Adipose tissue (tissue), 3 donors: Measurements from ENCODE around the gene FOXD1. TPM values are rescaled to one million over a fixed set of nuclear protein-coding genes. Genes with fewer than 3 reads are reported as not detected.

Source experiments
- H3K27ac ChIP-seq: one replicate; pipeline ENCODE4 v1.5.1; 2013; ENCODE audit warnings: low read depth, low read length
- WGBS, 3 donors: extraction: QIAGEN DNeasy Blood & Tissue Kit; methylation state at CpG; one replicate each; pipeline ENCODE4 v1.1.7; 2013; 5-methylcytosine and 5-hydroxymethylcytosine counted together
- polyA plus RNA-seq, 3 donors: library from polyadenylated mRNA; stranded (reverse); fragments of 200-250 nt; gene quantifications; one replicate each; pipeline ENCODE4 v1.2.3, GENCODE V29; 2013
- donor health status: healthy with polysubstance abuse.
- donor health status: Bipolar disorder and iron deficiency.
- donor health status: healthy.

FOXD1 gene
- polyA plus RNA-seq, 3 donors, result 0.05 to 0.34 (median 0.31) TPM

DNA sequence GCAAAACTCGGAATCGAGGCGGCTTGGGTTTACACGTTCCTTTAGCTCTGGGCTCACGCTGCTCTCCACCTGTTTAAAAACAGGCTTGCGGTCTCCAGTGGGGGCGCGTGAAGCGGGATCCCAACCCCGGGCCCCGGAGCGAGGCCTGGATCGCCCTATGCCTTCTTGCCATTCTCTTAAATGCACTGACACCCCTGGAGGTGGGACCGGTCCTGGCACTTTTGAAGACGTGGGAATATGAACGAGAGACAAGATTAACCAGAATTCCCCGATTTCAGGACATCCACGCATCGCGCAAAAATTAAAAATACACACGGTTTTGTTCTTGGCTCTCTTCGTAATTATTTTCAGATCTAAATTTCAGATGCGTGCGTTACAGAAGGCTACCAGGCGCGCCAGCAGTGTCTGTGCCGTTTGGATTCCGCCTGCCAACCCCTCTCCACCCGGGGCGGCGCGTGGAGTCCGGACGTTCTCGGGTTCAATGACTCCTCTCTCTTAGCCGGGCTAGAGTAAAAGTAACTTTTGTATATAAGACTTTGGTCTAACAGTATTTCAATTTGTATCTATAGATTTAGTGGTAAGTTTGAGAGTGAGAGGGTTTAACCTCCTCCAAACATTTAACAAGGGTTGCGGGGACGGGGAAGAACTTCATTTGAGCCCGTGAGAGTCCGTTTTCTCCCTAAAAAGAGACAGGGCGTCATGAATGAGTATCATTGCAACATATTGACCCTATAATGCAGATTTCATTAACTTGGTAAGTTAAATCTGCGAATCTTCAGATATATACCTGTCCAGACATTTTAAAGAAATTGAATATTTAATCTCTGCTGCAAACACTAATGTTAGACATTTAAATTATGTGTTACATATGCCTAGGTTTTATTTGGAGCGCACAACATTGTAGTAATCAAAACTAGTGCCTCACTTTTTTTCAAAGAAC is 3.8 kb downstream of the FOXD1 start:
- WGBS, 3 donors, result 14 to 17% (median 15%) methylated on average over 43 of the region's 43 CpGs
- no peak overlapping the region for H3K27ac ChIP-seq

DNA sequence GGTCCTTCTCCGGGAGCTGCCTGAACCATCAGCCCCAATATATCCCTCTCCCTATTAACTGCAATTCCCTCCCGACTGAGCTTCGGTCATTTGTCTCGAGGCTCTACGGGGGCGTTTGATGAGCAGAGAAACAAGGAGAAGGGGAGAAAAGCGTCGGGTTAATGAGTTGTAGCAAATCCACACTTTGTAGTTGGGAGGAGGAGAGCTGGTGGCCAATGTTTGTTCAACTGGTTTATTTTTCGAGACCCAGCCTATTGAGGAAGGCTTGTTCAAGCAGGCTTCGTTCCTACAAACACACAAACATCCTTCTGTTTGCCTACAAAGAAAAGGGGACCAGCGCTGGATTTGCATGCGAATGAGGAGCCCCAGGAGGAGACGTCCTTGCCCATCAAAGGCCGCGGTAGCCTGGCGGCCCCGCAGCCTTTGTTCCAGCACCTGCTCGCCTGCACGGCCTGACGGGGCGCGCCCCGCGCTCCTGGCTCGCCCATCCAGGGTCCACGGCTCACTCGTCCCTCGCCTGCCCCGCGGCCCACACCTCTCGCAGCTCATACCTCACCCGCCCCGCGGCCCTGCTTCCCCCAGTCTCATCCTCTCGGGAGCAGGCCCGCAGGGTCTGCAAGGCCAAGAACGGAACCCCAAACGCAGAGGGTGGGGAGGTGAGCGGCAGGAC is 4.6 kb downstream of the FOXD1 start:
- WGBS, 3 donors, result 10% methylated on average over 39 of the region's 39 CpGs
- H3K27ac ChIP-seq, result no peak overlapping the region

DNA sequence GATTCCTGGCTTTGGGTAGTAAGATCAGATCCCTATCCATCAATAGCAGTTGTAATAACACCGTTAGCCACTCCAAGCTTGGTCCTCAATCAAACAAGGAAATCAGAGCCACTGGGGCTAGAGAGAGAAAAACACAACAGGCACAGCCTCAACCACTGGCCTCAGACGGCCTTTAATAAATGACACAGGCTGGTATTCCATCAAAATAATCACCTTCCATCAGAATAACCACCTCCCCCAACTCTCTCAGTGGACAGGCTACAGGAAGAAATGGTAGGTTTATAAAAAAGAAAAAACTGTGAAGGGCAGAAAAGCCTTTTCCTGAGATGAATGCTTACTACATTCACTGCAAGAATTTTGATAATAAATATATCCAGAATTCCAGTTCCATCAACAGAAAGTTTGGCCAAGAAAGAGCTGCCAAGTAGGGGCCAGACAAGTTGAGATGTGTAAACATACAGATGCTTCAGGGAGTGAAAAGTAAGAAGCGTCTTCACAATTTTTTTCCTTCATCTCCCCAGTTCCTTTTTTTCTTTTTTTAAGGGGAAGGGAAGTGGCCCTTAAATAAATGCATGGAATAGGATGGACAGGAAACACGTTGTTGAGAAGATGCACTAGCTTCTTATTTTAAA is 5.5 kb downstream of the FOXD1 start:
- no peak overlapping the region for H3K27ac ChIP-seq
- 25 to 35% (median 30%) methylated on average over 4 of the region's 4 CpGs for WGBS, 3 donors

DNA sequence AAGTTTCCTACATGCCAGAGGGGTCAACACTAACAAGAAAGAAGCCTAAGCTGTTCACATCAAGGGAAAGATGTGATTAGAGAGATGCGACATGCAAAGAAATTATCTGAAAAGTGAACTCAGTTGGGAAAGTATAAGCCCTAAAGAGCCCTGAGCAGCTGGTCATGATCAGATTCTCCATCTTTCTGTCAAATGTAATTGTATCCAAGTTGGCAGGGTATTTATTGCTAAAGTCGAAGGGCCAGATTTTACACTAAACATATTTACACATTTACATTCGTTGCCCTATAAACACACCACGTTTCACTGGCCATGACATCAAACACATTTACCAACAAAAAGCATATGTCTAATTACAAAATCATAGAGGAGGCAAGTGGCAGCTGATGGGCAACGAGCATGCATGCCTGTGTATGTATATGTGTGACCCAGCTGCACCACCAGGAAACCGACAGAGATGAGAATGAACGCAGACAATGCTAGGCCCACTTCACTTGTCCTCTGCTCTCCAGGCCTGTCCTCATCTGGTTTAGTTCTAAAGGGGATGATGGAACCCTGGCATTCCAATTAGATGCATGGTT is 6.3 kb downstream of the FOXD1 start:
- WGBS, 3 donors, result 24 to 35% (median 25%) methylated on average over 7 of the region's 7 CpGs
- no peak overlapping the region for H3K27ac ChIP-seq

DNA sequence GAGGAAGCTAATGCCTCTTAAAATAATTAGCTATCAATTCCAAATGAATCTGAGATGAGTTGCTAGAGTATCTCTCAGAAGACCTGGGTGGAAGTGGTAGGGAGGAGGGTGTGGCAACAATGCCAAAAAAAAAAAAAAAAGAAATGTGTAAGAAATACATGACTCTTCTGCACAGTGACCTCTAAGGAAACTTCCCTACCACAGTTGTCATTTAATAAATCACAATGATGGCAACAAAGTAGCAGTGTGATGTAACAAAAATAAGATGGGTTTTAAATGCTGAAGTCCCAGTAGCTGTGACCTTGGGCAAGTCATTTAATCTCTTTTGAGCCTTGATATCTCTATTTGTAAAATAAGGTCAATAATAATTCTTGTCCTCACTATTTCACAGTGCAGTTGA is 7.2 kb downstream of the FOXD1 start:
- H3K27ac ChIP-seq, result no peak overlapping the region

DNA sequence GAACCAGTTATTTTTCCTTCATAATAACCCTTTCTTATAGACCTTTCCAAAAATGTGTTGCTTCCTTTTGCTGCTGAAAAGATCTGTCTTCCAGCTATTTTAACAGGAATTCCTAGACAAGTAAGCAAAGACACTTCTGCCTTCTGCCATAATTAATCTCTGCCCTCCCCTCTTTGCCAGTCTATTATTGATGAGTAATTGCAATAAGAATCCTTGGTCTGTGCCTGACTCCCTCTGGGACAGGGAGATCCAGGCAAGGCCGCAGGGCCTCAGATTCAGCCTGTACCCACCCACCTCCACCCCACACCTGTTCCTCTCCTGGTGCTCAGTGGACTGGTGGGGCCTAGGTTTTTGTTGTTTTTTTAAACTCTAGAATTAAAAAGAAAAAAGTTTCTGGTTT is 8.3 kb downstream of the FOXD1 start:
- 42 to 57% (median 45%) methylated on average over 1 of the region's 1 CpG for WGBS, 3 donors
- H3K27ac ChIP-seq, result no peak overlapping the region

DNA sequence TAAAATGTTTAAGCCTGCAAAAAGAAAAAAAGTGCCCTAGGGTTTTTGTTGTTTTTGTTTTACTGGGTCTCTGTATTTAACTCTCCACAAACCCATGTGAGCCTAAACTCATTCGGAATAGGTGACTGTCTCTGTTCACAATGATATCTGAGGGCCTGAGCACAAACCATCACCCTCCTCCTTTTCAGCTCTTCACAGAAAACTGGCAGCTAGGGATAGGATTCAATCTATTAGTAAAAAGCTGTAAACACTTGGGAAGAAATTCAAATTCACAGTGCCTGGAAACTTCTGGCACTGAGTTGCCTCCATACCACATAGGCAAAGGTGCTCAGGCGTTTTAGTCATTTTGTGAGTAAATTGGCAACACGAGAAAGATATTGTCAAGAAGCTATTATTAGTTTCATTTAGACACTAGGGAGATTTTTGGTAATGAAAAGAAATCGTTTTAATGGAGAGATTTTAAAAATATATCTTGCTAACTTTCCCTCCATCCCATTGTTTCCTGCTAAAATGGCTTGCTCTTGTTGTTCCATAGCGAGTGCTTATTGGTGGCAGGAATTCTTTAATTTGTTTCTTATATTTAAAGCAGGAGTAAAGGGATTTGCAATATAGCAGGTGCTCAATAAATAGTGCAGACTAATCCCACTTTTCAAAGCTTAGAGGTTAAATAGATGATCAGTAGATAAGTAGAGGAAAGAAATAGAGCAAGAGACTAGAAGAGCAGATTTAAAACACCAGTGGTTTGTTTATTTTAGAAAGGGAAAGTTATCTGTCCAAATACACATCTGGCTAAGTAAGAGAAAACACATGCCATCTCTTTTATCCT is 9.7 kb downstream of the FOXD1 start:
- H3K27ac ChIP-seq, result no peak overlapping the region
- 15 to 18% (median 17%) methylated on average over 5 of the region's 5 CpGs for WGBS, 3 donors

DNA sequence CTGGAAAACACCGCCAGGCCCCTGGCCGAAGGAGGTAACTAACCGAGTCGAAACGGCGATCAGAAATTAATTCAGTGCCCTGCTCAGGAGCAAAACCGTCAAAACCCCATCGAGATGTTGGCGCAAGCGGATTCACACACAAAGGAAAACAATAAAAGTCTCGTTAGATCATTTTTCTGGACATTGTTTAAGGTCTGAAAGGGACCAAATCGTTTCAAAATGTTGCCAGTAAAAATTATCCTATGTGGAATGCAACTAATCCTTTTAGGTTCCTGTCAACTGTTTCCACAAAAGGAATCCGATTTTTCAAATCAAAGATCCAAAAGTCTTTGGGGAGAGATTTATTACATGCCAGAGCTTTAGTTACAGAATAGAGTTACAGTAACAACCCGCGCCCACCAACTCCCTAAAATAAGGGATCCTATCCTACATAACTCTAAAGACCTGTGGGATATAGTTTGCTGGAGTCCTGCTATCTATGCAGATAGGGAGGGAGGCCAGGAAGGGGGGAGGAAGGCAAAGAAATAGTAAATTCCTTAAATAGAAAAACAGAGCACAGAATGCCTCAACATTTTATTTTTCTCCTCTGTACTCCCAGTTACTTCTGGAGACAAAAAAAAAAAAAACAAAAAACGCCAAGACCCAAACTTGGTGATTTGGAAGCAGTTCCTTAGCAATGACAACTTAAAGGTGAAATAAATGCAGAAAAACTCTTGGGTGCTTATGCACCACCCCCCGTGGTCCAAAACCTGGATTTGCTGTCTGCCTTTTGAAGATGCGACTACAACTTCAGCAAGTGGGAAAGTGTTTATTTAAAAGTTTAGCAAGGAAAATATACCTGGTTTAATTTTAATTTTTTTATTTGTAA is 10.6 kb downstream of the FOXD1 start:
- WGBS, 3 donors, result 9 to 10% (median 10%) methylated on average over 18 of the region's 18 CpGs
- no peak overlapping the region for H3K27ac ChIP-seq

DNA sequence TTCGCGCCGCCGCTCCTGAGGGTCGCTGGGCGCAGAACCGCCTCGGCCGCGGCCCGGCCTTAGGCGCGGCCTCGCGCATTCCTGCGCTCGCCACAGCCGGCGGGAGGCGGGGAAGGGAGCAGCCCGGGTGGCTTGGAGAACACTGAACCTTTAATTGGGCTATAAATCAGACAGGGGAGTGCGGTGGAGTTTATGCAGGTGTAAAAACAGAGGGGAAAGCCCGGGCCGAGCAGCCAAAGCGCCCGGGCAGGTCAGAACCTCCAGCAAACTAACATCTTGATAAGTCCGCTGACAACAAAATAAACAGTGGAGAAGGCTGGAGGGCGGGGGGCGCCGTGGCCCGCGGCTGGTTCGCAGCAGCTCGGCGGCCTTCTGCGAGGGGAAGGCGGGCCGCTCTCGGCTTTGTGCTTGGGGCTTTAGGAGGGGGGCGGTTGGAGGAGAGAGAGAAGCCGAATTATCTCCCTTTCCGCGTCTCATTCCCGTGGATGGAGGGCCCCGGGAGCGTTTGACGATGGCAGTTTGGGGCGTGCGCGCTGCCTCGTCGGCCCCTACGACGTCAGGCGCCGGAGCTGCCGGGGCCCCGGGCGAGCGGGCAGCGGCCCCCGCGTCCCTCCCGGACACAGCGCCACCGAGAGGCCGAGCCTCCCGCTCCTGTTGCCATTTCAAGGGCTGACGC is 11.3 kb downstream of the FOXD1 start:
- 3 to 4% (median 4%) methylated on average over 66 to 69 of the region's 69 CpGs for WGBS, 3 donors
- no peak overlapping the region for H3K27ac ChIP-seq

DNA sequence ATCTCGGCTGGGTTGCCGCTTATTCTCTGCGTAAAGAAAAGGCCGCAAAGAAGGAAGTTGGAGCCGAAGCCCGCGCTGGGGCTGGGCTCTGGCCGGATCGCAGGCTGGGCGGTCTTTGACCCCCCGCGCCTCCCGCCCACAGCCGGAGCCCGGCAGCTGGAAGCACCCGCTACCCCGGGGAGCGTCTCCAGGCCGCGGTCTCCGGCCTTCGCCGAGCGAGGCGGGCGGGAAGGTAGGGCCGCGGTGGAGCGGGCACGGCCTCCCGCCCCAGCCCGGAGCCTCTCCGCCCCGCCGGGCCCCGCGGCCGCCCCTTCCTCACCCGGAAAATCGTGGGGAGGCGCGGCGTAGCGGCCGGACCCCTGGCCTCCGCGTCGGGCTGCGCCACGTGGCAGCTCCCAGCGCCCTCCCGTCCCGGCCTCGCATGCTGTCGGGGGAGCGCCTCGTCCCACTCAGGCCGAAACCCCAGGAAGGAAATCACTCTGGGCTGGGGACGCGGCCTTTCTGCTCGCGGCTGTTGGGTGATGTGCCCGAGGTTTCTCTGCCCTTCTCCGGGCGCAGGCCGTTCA is 12.0 kb downstream of the FOXD1 start:
- H3K27ac ChIP-seq, result no peak overlapping the region
- WGBS, 3 donors, result 2 to 3% (median 2%) methylated on average over 55 to 66 of the region's 66 CpGs

DNA sequence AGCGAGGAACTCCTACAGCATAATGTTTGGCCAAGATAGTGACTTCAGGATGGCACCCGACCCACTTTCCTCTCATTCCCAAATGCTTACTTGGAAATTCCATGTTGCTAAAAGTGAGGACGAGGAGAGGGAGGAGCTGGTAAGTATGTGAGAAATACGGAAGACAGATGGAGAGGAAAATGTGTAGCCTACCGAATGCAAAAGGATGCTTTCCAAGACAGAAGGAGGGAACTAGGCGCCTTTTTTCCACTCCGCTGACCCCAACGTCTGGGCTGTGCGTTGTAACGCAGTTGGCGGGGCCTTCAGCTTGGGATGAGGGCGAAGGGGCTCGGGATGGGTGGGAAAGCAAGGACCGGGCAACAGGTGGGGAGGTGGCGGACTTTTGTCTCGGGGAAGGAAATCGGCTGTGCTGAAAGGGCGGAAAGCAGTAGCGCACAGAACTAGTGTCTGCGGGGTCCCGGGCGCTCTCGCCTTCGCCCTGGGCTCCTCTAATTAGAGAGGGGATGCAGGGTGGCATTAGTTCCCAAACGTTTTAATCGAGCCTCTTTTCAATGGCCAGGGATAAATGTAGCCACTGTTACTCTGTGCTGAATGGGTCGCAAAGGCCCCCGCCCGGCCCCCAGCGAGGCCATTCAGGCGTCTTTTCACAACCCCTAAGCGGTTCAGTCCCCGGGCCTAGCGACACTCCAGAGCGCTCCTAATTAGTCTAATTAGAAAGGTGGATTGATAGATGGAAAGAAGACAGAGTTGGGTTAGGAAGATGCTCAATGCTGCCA is 12.6 kb downstream of the FOXD1 start:
- H3K27ac ChIP-seq, result no peak overlapping the region
- 16 to 26% (median 22%) methylated on average over 35 of the region's 35 CpGs for WGBS, 3 donors

DNA sequence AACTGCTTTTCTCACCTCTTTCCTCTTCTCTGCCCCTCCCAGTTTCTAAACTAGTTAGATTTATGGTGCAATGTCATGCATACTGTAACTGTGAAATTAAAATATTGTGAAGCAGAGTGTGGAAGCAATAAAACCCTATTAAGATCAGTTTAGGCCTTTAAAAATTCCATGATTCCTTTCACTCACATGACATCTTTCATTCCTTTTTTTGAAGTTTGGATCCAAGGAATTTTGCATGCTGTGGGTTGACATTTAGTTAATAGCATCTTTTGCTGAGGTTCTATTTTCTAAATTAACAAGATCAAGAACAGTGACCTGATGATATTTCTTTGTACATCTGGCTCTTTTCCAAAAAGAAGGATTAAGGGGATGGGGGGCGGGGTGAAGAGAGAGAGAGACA is 13.7 kb downstream of the FOXD1 start:
- WGBS, 3 donors, result 39 to 62% (median 52%) methylated on average over 1 of the region's 1 CpG

DNA sequence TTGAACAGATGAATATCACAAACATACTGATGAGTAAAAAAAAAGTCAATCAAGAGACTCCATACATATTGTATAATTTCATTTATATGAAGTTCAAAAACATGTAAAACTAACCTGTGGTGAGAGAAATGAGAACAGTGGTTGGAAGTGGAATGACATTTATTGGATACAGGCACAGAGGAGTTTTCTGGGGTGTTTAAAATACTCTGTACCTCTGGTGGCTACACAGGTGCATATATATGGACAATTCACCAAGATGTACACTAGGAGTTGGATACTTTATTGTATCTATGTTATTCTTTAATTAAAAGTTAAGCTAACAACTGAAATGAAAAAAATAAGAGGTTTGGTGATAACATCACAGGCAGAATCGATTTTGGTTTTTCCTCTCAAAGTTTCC is 14.1 kb downstream of the FOXD1 start:
- WGBS, 3 donors, result 26 to 38% (median 30%) methylated on average over 1 of the region's 1 CpG
- no peak overlapping the region for H3K27ac ChIP-seq

More for the DNA sequence above, 13.7 kb downstream of the FOXD1 start:
- no peak overlapping the region for H3K27ac ChIP-seq

DNA sequence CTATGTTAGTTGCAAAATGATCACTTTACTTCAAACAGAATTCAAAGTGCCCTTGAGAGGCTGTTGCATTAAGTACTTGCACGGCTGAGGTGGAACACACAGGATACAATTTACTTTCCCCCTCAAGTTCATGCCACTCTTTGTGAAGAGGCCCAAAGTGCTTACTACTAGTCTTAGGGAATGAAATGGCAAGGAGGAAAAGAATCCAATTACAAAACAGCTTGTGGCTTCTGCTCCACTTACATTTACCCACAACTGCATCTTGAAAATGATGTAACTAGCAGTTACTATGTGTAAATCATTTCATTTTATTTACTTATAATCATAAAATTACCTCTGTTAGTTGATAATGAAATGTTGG is 14.6 kb downstream of the FOXD1 start:
- 33 to 63% (median 33%) methylated on average over 1 of the region's 1 CpG for WGBS, 3 donors
- H3K27ac ChIP-seq, result no peak overlapping the region

DNA sequence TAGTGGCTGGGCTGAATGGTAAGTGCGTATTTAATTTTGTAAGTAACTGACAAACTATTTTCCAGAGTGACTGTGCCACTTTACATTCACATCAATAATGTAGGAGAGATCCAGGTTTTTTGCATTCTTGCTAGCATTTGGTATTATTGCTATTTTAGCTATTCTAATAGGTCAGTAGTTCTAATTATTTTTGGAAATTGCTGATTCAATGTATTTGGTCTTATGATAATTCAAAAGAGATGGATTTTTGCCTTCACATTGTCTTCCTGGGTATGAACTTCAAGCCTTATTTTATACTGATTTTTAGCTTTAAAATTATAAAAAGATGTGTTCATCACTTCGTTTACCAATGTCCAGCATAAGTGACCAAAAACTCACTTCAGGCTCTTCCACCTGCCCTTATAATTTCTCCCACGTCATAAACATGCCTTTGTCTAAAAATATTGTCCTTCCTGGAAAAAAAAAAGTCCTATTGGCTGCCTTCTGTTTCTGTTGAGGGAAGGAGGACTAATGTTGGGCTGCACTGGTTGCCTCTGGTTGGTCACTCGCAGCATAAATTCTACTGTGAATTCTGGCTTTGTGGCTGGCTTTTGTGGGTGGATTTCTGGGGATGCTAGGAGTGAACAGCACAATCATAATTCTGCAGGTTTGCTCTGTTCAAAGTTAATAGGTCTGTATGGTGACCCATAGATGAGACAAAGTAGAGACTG is 15.2 kb downstream of the FOXD1 start:
- H3K27ac ChIP-seq, result no peak overlapping the region
- WGBS, 3 donors, result 51 to 72% (median 57%) methylated on average over 4 of the region's 4 CpGs
